PC-9 (cell line): ENCODE results near the gene TET2. TPM values are rescaled to one million over a fixed set of nuclear protein-coding genes. Genes with fewer than 3 reads are reported as not detected.

Experiments
- BruUV-seq: library from RNA; stranded (reverse); fragments of 400-500 nt; replicated peaks from 2 replicates; lab custom pipeline; 2021; lab: Mats Ljungman, UMichigan
- CTCF ChIA-PET: fragments of 300-600 bp; sonication (Branson Sonifier 250); formaldehyde crosslinking; loops from one replicate; lab custom pipeline; 2022; ENCODE audit warnings: antibody characterized with exemption; lab: Charles Lee
- POLR2A ChIA-PET: fragments of 300-600 bp; sonication (Branson Sonifier 250); formaldehyde crosslinking; loops from one replicate; lab custom pipeline; 2022; ENCODE audit warnings: antibody characterized with exemption; ENCODE audit not compliant: unreplicated experiment; lab: Charles Lee
- DNase-seq, 2 experiments: peaks; one replicate each; pipeline versions ENCODE4 v3.0.0 to v3.0.0-alpha.2; 2015 to 2022; ENCODE audit warnings: mixed read lengths in 1 of 2
- H2AFZ ChIP-seq: fragments of 200-600 bp; sonication (generic); 2 replicates; pipeline ENCODE4 v1.8.1; 2017; ENCODE audit warnings: antibody characterized with exemption
- H3F3A ChIP-seq: fragments of 200-600 bp; sonication (generic); 2 replicates; pipeline ENCODE4 v1.8.1; 2017; ENCODE audit warnings: antibody characterized with exemption, mild to moderate bottlenecking, low read depth; ENCODE audit not compliant: insufficient read depth
- H3K27ac ChIP-seq: fragments of 200-600 bp; sonication (generic); 2 replicates; pipeline ENCODE4 v1.6.1; 2016; ENCODE audit warnings: mixed run types
- H3K27me3 ChIP-seq: fragments of 200-600 bp; sonication (generic); 2 replicates; pipeline ENCODE4 v1.6.1; 2016; ENCODE audit warnings: low read depth, mixed run types; ENCODE audit not compliant: insufficient read depth
- H3K36me3 ChIP-seq: fragments of 200-600 bp; sonication (generic); 2 replicates; pipeline ENCODE4 v1.6.1; 2016; ENCODE audit warnings: low read depth, mixed run types
- H3K4me1 ChIP-seq: fragments of 200-600 bp; sonication (generic); replicated peaks from 2 replicates; pipeline ENCODE4 v1.6.1; 2016; ENCODE audit warnings: mixed run types; ENCODE audit not compliant: insufficient read depth
- H3K4me2 ChIP-seq: fragments of 200-600 bp; sonication (generic); 2 replicates; pipeline ENCODE4 v1.6.1; 2017; ENCODE audit warnings: mixed run types
- H3K4me3 ChIP-seq: fragments of 200-600 bp; sonication (generic); 2 replicates; pipeline ENCODE4 v1.6.1; 2016; ENCODE audit warnings: mixed run types
- H3K79me2 ChIP-seq: fragments of 200-600 bp; sonication (generic); 2 replicates; pipeline ENCODE4 v1.6.1; 2017; ENCODE audit warnings: low read depth, mixed run types
- H3K9me2 ChIP-seq: fragments of 200-600 bp; sonication (generic); 2 replicates; pipeline ENCODE4 v1.8.1; 2017; ENCODE audit warnings: mild to moderate bottlenecking; ENCODE audit not compliant: insufficient read depth
- H3K9me3 ChIP-seq: fragments of 200-600 bp; sonication (generic); 2 replicates; pipeline ENCODE4 v1.8.1; 2016; ENCODE audit warnings: low read depth; ENCODE audit not compliant: insufficient read depth
- H4K20me1 ChIP-seq: fragments of 200-600 bp; sonication (generic); 2 replicates; pipeline ENCODE4 v1.8.1; 2017; ENCODE audit not compliant: insufficient read depth
- EZH2 ChIP-seq: fragments of 200-600 bp; sonication (generic); IDR thresholded peaks from 2 replicates; pipeline ENCODE4 v1.8.0; 2017; ENCODE audit warnings: antibody characterized with exemption, low read depth
- intact Hi-C: fragments of 100-400 bp; cut with micrococcal nuclease; formaldehyde crosslinking; loops from one replicate; pipeline ENCODE4 v1.10.0; 2022; ENCODE audit not compliant: unreplicated experiment
- total RNA-seq: library from RNA; stranded (reverse); gene quantifications from 2 replicates; pipeline ENCODE4 v1.2.3, GENCODE V29; 2021
- TF ChIP-seq, protein P1 (sequence below): fragments of 200-600 bp; sonication (generic); conservative IDR thresholded peaks from 2 replicates; pipeline ENCODE4 v1.6.1; 2017; ENCODE audit warnings: mixed run types, antibody characterized with exemption, mild to moderate bottlenecking, moderate library complexity

The TET2 gene
- total RNA-seq, 1 experiment from 2014 or later = 6.6 TPM

DNA sequence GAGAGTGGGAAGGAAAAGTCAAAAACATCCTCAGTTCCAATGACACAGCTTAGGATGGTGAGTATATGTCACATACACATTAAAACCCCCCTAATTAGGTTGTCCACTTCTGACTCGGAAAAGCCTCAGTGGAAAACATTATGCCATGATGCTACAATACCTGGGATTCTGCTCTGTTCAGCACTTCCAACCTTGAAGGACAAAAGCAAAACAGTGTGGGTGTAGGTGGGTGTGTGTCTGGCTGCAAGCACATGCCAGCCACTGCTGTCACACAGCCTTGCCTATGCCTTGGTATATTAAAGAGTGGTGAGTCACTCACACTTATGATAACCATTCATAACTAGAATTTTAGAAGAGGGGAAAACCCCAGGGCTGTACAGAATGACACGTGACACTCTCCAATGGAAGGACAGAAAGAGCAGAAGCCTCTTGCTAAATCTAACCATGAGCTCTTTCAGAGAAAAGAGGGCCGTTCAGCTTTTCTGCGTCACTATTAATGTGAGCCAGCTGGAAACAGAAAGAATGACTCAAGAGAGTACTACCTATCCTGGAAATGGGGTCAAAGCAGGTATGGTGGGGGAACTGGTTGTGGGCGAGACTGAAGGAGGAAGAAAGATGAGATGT lies 159.6 kb downstream of the TET2 start:
- Histone ChIP-seq H3K4me1 (no peaks in the 10 kb centered on the region), H3K9me3 (no peaks in the 10 kb centered on the region), H3K36me3 (no peaks in the 10 kb centered on the region), H3F3A (no peaks in the 10 kb centered on the region), H3K4me3 (no peak overlapping the region), H3K27me3 (no peaks in the 10 kb centered on the region), H2AFZ (no peak overlapping the region), H3K79me2 (no peaks in the 10 kb centered on the region), H3K27ac (no peak overlapping the region), H4K20me1 (no peaks in the 10 kb centered on the region), H3K4me2 (no peak overlapping the region), H3K9me2 (no peaks in the 10 kb centered on the region)
- CTCF ChIA-PET = no interaction called here
- peak in 1 of 2 experiments; percentile 0 for DNase-seq
- intact Hi-C loops = no loop called here
- POLR2A ChIA-PET = interaction anchor here (0.6 kb wide), 2 partner anchors 46 to 100 kb away, joined by 5 to 11 read pairs; no protein-coding TSS in a partner anchor
- no TSS peak for BruUV-seq
- no peak for TF ChIP-seq EZH2
- TF ChIP-seq, protein P1, sequence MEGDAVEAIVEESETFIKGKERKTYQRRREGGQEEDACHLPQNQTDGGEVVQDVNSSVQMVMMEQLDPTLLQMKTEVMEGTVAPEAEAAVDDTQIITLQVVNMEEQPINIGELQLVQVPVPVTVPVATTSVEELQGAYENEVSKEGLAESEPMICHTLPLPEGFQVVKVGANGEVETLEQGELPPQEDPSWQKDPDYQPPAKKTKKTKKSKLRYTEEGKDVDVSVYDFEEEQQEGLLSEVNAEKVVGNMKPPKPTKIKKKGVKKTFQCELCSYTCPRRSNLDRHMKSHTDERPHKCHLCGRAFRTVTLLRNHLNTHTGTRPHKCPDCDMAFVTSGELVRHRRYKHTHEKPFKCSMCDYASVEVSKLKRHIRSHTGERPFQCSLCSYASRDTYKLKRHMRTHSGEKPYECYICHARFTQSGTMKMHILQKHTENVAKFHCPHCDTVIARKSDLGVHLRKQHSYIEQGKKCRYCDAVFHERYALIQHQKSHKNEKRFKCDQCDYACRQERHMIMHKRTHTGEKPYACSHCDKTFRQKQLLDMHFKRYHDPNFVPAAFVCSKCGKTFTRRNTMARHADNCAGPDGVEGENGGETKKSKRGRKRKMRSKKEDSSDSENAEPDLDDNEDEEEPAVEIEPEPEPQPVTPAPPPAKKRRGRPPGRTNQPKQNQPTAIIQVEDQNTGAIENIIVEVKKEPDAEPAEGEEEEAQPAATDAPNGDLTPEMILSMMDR = no peak

DNA sequence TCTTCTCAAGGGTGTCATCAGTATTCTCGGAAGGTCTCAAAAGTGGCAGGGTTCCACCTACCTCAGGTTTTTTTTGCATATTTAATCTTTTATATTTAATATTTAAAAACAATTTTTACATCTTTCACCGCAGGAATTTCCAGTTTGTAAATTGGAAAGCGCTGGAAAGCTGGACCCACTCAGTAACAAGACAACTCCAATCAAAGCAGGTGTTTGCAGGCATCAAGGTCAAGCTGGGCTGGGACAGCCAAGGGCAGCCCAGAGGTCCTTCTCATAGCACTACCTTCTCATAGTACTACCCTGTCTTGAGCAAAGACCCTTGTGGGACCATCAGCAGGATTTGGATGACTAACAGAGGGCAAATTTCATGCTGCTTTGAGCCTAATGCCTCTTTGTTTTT lies 160.1 kb downstream of the TET2 start:
- no TSS peak for BruUV-seq
- TF ChIP-seq, protein P1 = no peak
- no peak for TF ChIP-seq EZH2
- Histone ChIP-seq H3K79me2 (no peaks in the 10 kb centered on the region), H3F3A (no peaks in the 10 kb centered on the region), H3K4me3 (no peak overlapping the region), H3K27me3 (no peaks in the 10 kb centered on the region), H3K36me3 (no peaks in the 10 kb centered on the region), H4K20me1 (no peaks in the 10 kb centered on the region), H3K9me3 (no peaks in the 10 kb centered on the region), H2AFZ (no peak overlapping the region), H3K9me2 (no peaks in the 10 kb centered on the region), H3K4me2 (no peak overlapping the region), H3K4me1 (no peaks in the 10 kb centered on the region), H3K27ac (no peak overlapping the region)
- ChIA-PET POLR2A (interaction anchor here (0.6 kb wide), 2 partner anchors 45 to 100 kb away, joined by 5 to 11 read pairs; no protein-coding TSS in a partner anchor), CTCF (no interaction called here)
- intact Hi-C loops = no loop called here
- DNase-seq = no peak

DNA sequence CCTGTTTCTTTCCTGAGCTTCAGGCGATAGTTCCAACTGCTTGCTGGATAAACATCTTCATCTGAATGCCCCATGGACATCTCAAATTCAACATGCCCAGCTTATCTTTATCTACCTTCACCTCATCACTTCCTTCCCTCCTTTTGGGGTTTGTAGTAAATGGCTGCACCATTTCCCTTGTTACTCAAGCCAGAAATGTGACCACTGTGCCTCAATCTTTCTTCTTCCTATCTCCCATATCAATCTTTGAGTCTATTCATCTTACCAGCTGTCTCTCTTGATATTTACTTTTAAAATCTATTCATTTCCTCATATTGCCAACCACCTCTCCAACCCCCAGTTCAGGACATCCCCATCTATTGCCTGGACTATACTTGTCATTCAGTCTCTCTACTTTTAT lies 171.8 kb downstream of the TET2 start:
- intact Hi-C loops = no loop called here
- Histone ChIP-seq H3K9me2 (no peaks in the 10 kb centered on the region), H3K4me3 (no peak overlapping the region), H3K4me1 (no peaks in the 10 kb centered on the region), H4K20me1 (no peaks in the 10 kb centered on the region), H3F3A (no peaks in the 10 kb centered on the region), H3K9me3 (no peaks in the 10 kb centered on the region), H3K27ac (no peak overlapping the region), H2AFZ (no peak overlapping the region), H3K27me3 (no peaks in the 10 kb centered on the region), H3K79me2 (no peaks in the 10 kb centered on the region), H3K4me2 (no peak overlapping the region), H3K36me3 (no peaks in the 10 kb centered on the region)
- no TSS peak for BruUV-seq
- CTCF ChIA-PET = no interaction called here
- POLR2A ChIA-PET = no interaction called here
- TF ChIP-seq, protein P1 = no peak
- TF ChIP-seq EZH2 = no peak
- no peak for DNase-seq
